ENCODE data around the gene SLC25A10.

Gene SLC25A10

DNA sequence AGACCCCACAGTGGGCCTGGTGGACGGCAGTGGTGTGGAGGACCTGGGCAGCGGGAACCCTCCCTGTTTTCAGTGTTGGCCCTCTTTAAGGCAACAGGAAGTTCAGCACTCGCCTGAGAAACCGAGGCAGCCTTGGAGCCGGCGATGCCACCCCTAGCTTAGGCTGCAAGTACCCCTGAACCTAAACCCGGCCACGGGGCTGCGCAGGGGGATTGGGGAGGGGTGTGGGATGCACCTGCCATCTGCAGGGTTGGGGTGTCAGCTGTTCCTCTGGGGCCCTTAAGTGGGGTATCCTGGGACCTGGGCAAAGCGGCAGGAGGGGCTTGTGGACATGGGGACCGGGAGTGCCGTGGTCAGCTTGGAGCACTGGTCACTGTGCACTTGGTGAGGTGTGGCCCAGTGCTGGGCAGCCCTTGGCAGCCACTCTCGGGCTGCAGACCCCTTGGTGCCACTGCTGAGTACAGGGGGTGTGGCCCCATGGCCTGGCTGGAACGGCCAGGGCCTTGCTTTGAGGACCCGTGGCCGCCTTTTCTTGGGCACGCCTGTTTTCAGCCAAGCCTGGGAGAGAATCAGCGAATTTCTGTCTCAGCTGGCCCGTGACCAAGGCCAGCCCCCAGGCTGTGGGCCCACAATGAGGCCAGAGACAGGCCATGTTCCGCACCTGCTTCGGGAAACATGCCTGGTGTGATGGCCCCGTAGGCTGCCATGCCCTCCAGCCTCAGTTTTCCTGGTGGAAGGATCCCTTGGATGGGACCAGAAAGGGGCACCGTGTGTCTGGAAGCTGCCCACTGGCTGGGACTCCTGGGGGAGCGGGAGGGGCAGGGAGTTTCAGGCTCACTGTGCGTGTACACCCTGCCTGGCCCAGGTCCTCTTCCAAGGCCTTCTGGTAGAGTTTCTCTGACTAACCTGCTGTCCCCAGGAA, 4.1 kb upstream of the SLC25A10 start:
- H3K79me2 ChIP-seq: peaks cover 13% of the 10 kb centered on the region
- no peaks in the 10 kb centered on the region for H3K36me3 ChIP-seq (ENCODE audit: control insufficient read depth, insufficient read depth, low read length)
- H3K4me1 ChIP-seq: peaks cover 22% of the 10 kb centered on the region
- no peak overlapping the region for H3K4me3 ChIP-seq (ENCODE audit: low read depth, low read length)
- H2AFZ ChIP-seq: no peak overlapping the region
- H3K27ac ChIP-seq: no peak overlapping the region
- no peaks in the 10 kb centered on the region for H3K9me3 ChIP-seq (ENCODE audit: control insufficient read depth, low read length)
- no peaks in the 10 kb centered on the region for H3K27me3 ChIP-seq (ENCODE audit: control insufficient read depth, insufficient read depth, low read length)
- H3K9ac ChIP-seq: no peak overlapping the region
- H3K4me2 ChIP-seq (ENCODE audit: low read length): no peak overlapping the region
- TF ChIP-seq, protein P1, sequence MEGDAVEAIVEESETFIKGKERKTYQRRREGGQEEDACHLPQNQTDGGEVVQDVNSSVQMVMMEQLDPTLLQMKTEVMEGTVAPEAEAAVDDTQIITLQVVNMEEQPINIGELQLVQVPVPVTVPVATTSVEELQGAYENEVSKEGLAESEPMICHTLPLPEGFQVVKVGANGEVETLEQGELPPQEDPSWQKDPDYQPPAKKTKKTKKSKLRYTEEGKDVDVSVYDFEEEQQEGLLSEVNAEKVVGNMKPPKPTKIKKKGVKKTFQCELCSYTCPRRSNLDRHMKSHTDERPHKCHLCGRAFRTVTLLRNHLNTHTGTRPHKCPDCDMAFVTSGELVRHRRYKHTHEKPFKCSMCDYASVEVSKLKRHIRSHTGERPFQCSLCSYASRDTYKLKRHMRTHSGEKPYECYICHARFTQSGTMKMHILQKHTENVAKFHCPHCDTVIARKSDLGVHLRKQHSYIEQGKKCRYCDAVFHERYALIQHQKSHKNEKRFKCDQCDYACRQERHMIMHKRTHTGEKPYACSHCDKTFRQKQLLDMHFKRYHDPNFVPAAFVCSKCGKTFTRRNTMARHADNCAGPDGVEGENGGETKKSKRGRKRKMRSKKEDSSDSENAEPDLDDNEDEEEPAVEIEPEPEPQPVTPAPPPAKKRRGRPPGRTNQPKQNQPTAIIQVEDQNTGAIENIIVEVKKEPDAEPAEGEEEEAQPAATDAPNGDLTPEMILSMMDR (IDR thresholded peaks at IDR 0.05): no peak

DNA sequence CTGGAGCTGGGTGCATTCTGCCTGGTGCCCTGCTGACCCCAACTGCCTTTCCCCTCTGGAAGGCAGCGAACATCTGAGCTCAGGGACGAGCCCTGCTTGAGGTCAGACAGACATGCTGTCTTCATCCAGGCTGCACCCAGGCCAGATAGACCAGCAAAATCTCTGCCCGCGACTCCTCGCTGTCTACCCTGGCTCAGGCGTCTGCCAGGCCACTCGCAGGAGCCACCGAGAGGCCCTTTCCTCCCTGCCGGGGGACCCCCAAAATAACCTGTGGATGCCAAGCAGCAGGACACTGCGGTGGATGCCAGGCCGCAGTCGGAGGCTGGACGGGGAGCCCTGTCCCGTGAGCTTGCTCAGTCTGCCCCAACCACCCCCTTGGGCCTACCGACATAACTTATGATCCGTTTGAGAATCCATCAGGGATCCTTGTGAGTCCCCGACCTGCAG, 3.3 kb upstream of the SLC25A10 start:
- H3K27me3 ChIP-seq (ENCODE audit: control insufficient read depth, insufficient read depth, low read length): no peaks in the 10 kb centered on the region
- no peaks in the 10 kb centered on the region for H3K9me3 ChIP-seq (ENCODE audit: control insufficient read depth, low read length)
- H3K4me1 ChIP-seq: peaks cover 29% of the 10 kb centered on the region
- no peak overlapping the region for H2AFZ ChIP-seq
- no peak overlapping the region for H3K4me2 ChIP-seq (ENCODE audit: low read length)
- TF ChIP-seq, protein P1 (IDR thresholded peaks at IDR 0.05): no peak
- H3K36me3 ChIP-seq (ENCODE audit: control insufficient read depth, insufficient read depth, low read length): no peaks in the 10 kb centered on the region
- H3K27ac ChIP-seq: no peak overlapping the region
- no peak overlapping the region for H3K9ac ChIP-seq
- H3K79me2 ChIP-seq: peaks cover 8% of the 10 kb centered on the region
- no peak overlapping the region for H3K4me3 ChIP-seq (ENCODE audit: low read depth, low read length)

- H3K9ac ChIP-seq: no peak overlapping the region
Measured at GRCh38 chr17:81710514-81711308, 1.4 kb upstream of the SLC25A10 start.

GRCh38 chr17:81712468-81713003, 452 bp downstream of the SLC25A10 start:
- Histone ChIP-seq H3K79me2 (peaks cover 14% of the 10 kb centered on the region), H2AFZ (peak overlapping the region; percentile 69), H3K9ac (peak overlapping the region; percentile 91), H3K27ac (peak overlapping the region; percentile 96), H3K4me2 (ENCODE audit: low read length) (peak overlapping the region; percentile 93), H3K9me3 (ENCODE audit: control insufficient read depth, low read length) (no peaks in the 10 kb centered on the region), H3K4me3 (ENCODE audit: low read depth, low read length) (peak overlapping the region; percentile 81), H3K4me1 (peaks cover 30% of the 10 kb centered on the region), H3K27me3 (ENCODE audit: control insufficient read depth, insufficient read depth, low read length) (no peaks in the 10 kb centered on the region), H3K36me3 (ENCODE audit: control insufficient read depth, insufficient read depth, low read length) (no peaks in the 10 kb centered on the region)
- TF ChIP-seq, protein P1 (IDR thresholded peaks at IDR 0.05): peak; percentile 30

More at GRCh38 chr17:81710514-81711308, 1.4 kb upstream of the SLC25A10 start:
- Histone ChIP-seq H3K36me3 (ENCODE audit: control insufficient read depth, insufficient read depth, low read length) (no peaks in the 10 kb centered on the region), H3K27me3 (ENCODE audit: control insufficient read depth, insufficient read depth, low read length) (no peaks in the 10 kb centered on the region), H3K4me3 (ENCODE audit: low read depth, low read length) (peak overlapping the region; percentile 46), H3K4me2 (ENCODE audit: low read length) (peak overlapping the region; percentile 68), H3K79me2 (peaks cover 14% of the 10 kb centered on the region), H2AFZ (peak overlapping the region; percentile 29), H3K4me1 (peaks cover 30% of the 10 kb centered on the region), H3K9me3 (ENCODE audit: control insufficient read depth, low read length) (no peaks in the 10 kb centered on the region), H3K27ac (peak overlapping the region; percentile 67)
- TF ChIP-seq, protein P1 (IDR thresholded peaks at IDR 0.05): no peak

Data from parathyroid adenoma (tissue), 2 donors.